ENCODE data around the gene GHR.

The GHR gene

DNA sequence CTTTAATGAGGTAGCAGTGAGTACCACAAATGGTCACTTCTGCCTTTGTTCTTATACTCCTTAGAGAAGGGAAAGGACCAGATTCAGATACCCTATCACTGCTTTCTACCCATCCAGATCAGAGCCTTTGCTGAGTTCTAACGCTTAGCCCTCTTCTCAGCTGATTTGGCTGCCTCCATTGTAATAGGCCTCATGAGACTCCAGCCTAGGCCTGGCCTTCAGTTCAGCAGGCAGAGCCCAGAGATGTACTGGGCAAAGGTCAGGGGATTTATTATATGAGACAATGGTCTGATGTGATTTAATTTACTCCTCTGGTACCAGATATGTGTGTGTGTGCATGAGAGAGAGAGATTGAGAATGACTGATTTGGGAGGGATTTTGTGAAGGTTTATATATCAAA lies 124.7 kb downstream of the GHR start:
- no peak for TF ChIP-seq CTCF (IDR thresholded peaks at IDR 0.05; ENCODE audit: control insufficient read depth, insufficient read depth, low read depth, low read length, missing control alignments)
- DNase-seq (ENCODE audit: low read depth): no peak
- H3K4me3 ChIP-seq (ENCODE audit: control insufficient read depth, low read depth, low read length): no peak overlapping the region

DNA sequence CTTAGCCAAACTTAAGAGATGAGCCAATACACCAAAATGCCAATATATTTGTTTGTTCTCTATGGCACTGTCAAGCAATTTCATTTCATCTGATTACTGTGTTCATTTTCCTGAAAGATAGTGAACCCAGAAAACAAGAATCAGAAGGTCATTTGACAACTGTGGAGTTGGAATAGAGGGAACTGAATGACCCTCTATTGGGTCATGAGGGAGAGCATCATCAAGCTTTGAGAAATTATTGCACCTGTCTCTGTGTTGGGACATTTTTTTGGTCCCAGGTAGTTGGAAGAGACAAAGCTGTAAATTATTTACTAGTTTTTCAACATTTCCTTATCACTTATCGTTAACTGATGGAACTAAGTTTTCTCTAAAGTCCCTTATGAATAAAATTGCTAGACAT lies 129.4 kb downstream of the GHR start:
- DNase-seq (ENCODE audit: low read depth): no peak
- no peak overlapping the region for H3K4me3 ChIP-seq (ENCODE audit: control insufficient read depth, low read depth, low read length)
- TF ChIP-seq CTCF (IDR thresholded peaks at IDR 0.05; ENCODE audit: control insufficient read depth, insufficient read depth, low read depth, low read length, missing control alignments): no peak

GRCh38 chr5:42553461-42553860 lies 130.2 kb downstream of the GHR start:
- H3K4me3 ChIP-seq (ENCODE audit: control insufficient read depth, low read depth, low read length): no peak overlapping the region
- TF ChIP-seq CTCF (IDR thresholded peaks at IDR 0.05; ENCODE audit: control insufficient read depth, insufficient read depth, low read depth, low read length, missing control alignments): no peak
- DNase-seq (ENCODE audit: low read depth): no peak

DNA sequence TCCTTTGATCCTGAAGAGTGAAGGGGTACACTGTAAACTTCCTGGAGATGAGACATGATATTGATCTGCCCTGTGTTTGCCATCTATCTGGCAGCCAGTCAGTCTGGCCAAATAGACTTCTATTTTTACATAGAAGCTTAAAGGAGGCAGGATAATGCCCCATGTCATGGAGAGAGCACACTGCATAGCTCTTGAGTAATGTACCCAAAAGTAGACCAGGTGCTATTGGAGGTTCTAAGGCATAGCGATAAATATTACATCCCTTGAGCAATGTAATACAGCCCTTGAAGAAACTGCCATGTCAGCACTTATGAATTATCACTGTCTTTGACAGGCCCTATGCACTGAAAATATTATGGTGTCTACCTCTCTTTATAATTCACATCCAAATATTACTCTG lies 131.8 kb downstream of the GHR start:
- no peak overlapping the region for H3K4me3 ChIP-seq (ENCODE audit: control insufficient read depth, low read depth, low read length)
- no peak for TF ChIP-seq CTCF (IDR thresholded peaks at IDR 0.05; ENCODE audit: control insufficient read depth, insufficient read depth, low read depth, low read length, missing control alignments)
- no peak for DNase-seq (ENCODE audit: low read depth)

GRCh38 chr5:42555797-42556196 lies 132.6 kb downstream of the GHR start:
- H3K4me3 ChIP-seq (ENCODE audit: control insufficient read depth, low read depth, low read length): no peak overlapping the region
- DNase-seq (ENCODE audit: low read depth): no peak
- TF ChIP-seq CTCF (IDR thresholded peaks at IDR 0.05; ENCODE audit: control insufficient read depth, insufficient read depth, low read depth, low read length, missing control alignments): no peak

DNA sequence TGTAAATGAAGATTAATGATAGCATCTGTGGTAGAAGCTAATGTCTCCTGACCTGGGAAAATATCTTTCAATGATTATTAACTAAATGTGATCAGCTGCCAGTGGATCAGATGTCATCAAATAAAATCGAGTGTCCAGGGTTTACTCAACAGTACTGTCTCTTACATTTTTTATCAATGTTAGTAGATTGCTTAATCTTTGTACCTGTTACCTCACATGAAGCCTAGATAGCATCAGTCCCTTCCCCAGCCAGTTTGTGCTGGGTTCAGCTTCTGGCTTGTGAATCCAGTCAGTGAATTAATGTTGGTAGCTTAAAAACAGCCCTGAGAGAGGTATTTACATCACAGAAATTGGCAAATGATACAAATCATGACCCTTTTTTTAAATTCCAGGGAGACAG lies 134.4 kb downstream of the GHR start:
- DNase-seq (ENCODE audit: low read depth): no peak
- no peak for TF ChIP-seq CTCF (IDR thresholded peaks at IDR 0.05; ENCODE audit: control insufficient read depth, insufficient read depth, low read depth, low read length, missing control alignments)
- H3K4me3 ChIP-seq (ENCODE audit: control insufficient read depth, low read depth, low read length): no peak overlapping the region

GRCh38 chr5:42561656-42562055 lies 138.4 kb downstream of the GHR start:
- no peak for DNase-seq (ENCODE audit: low read depth)
- H3K4me3 ChIP-seq (ENCODE audit: control insufficient read depth, low read depth, low read length): no peak overlapping the region
- TF ChIP-seq CTCF (IDR thresholded peaks at IDR 0.05; ENCODE audit: control insufficient read depth, insufficient read depth, low read depth, low read length, missing control alignments): no peak
